ENCODE measurements around the gene TPRG1L. TPM values are rescaled to one million over a fixed set of nuclear protein-coding genes. Genes with fewer than 3 reads are reported as not detected.

Gene TPRG1L
- total RNA-seq, 1 experiment from 2014 or later: 13.7 TPM

DNA sequence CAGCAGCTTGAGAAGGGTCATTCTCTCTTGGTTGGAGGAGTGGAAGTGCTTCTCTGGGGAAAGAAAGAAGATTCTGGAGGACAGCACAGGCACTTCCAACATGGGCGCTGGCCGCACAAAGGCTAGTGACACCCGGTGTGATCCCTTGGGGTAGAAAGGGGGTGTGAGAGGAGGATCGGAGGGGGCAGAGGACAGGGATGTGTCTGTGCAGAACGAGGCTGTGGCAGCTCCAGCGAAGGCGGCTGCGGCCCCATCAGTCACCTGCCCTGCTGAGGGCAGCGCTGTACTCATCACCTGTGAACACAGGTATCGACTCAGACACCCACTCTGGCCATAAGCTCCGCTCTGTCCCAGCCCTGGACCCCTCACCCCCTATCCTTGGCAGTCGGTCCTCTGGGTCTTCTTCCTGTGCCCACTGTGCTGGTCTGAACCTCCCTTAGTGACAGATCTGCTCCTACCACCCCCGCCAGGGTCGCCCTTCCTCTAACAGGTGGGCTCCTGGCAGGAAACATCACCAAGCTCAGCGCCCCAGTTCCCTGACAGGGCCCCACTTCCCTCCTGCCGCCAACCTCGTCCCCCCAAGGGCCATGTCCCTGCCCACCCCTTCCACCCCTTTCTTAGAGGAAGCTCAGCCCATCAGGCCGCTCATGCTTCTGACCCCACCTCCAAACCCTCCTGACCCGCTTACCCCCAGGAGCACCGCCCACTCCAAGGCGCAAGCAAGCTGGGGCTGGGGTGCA, 47.6 kb downstream of the TPRG1L start:
- DNase-seq (ENCODE audit: low spot score): no peak
- Histone ChIP-seq H3K9me3 (ENCODE audit: low read depth, low read length, poor library complexity, severe bottlenecking) (no peaks in the 10 kb centered on the region), H3K27me3 (replicated peaks; ENCODE audit: insufficient read depth, low read depth, low read length, poor library complexity) (no peaks in the 10 kb centered on the region), H3K4me3 (ENCODE audit: low read depth, low read length, poor library complexity, severe bottlenecking) (no peak overlapping the region), H3K4me1 (ENCODE audit: insufficient read depth, low read length, poor library complexity, severe bottlenecking) (no peaks in the 10 kb centered on the region), H3K36me3 (ENCODE audit: insufficient read depth, low read length, poor library complexity, severe bottlenecking) (no peaks in the 10 kb centered on the region), H3K27ac (ENCODE audit: low read depth, low read length, poor library complexity, severe bottlenecking) (no peak overlapping the region)
- CTCF ChIA-PET: no interaction called here
- intact Hi-C loops (cut with micrococcal nuclease; ENCODE audit: unreplicated experiment): no loop called here
- POLR2A ChIA-PET (ENCODE audit: low non-redundant PET): no interaction called here
- BruUV-seq (replicated peaks): no TSS peak
- TF ChIP-seq, protein P1, sequence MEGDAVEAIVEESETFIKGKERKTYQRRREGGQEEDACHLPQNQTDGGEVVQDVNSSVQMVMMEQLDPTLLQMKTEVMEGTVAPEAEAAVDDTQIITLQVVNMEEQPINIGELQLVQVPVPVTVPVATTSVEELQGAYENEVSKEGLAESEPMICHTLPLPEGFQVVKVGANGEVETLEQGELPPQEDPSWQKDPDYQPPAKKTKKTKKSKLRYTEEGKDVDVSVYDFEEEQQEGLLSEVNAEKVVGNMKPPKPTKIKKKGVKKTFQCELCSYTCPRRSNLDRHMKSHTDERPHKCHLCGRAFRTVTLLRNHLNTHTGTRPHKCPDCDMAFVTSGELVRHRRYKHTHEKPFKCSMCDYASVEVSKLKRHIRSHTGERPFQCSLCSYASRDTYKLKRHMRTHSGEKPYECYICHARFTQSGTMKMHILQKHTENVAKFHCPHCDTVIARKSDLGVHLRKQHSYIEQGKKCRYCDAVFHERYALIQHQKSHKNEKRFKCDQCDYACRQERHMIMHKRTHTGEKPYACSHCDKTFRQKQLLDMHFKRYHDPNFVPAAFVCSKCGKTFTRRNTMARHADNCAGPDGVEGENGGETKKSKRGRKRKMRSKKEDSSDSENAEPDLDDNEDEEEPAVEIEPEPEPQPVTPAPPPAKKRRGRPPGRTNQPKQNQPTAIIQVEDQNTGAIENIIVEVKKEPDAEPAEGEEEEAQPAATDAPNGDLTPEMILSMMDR (conservative IDR thresholded peaks at IDR 0.05; ENCODE audit: low read depth, low read length): no peak
- TF ChIP-seq EZH2 (IDR thresholded peaks at IDR 0.05; ENCODE audit: borderline replicate concordance, low read depth, low read length, poor library complexity, severe bottlenecking): no peak

DNA sequence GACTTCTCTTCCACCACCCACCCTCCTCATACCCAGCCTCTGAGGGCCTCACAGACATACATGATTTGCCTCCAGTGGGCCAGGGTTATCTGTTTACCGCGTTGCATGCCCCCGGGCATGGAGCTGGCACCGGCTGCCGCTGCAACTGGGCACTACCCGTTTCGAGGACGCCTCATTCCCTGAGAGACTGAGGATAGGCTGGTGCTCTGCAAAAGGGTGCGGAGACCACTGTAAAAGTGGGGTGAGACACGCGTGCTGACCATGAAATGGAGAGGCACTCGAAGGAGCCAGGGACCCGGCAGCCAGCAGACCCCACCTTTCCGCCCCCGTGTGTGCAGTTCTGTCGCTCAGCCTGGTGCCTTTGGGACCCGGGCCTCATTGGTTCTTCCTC, 48.2 kb downstream of the TPRG1L start:
- no peaks in the 10 kb centered on the region for H3K27me3 ChIP-seq (replicated peaks; ENCODE audit: insufficient read depth, low read depth, low read length, poor library complexity)
- H3K27ac ChIP-seq (ENCODE audit: low read depth, low read length, poor library complexity, severe bottlenecking): no peak overlapping the region
- CTCF ChIA-PET: no interaction called here
- BruUV-seq (replicated peaks): no TSS peak
- no peak for TF ChIP-seq EZH2 (IDR thresholded peaks at IDR 0.05; ENCODE audit: borderline replicate concordance, low read depth, low read length, poor library complexity, severe bottlenecking)
- TF ChIP-seq, protein P1 (conservative IDR thresholded peaks at IDR 0.05; ENCODE audit: low read depth, low read length): no peak
- peaks cover under 1% of the 10 kb centered on the region for H3K4me1 ChIP-seq (ENCODE audit: insufficient read depth, low read length, poor library complexity, severe bottlenecking)
- POLR2A ChIA-PET (ENCODE audit: low non-redundant PET): no interaction called here
- intact Hi-C loops (cut with micrococcal nuclease; ENCODE audit: unreplicated experiment): no loop called here
- DNase-seq (ENCODE audit: low spot score): no peak
- no peaks in the 10 kb centered on the region for H3K9me3 ChIP-seq (ENCODE audit: low read depth, low read length, poor library complexity, severe bottlenecking)
- no peak overlapping the region for H3K4me3 ChIP-seq (ENCODE audit: low read depth, low read length, poor library complexity, severe bottlenecking)
- H3K36me3 ChIP-seq (ENCODE audit: insufficient read depth, low read length, poor library complexity, severe bottlenecking): no peaks in the 10 kb centered on the region

DNA sequence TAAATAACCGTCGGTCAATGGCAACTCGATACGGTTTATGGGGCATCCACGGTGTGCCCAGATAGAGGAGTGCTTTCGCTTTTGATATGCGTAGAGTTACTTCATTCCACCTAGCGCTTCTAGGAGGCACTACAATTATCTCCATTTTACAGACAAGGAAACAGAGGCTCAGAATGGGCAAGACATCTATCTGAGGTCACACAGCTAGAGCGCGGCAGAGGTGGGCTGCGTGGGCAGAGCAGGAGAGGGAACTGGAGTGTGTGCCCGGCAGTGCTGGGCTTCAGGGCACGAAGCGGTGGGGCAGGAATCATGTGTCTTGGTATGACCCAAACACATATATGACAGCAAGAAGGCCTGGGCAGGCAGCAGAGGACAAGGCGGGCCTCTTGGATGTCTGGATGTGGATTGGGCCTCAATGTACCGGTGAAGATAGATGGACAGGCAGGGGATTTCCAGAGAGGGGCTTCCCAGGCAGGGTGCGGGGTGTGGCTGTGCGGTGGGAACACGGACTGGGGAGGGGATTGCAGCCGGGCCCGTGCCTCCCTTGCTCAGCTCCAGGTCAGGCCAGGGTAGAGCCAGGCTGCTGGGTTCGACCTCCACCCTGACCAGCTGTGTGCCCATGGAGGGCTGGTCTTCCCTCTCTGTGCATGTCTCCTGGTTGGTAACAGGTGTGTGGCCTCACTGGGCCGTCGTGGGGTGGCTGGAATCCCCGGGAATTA, 48.7 kb downstream of the TPRG1L start:
- CTCF ChIA-PET: no interaction called here
- no TSS peak for BruUV-seq (replicated peaks)
- intact Hi-C loops (cut with micrococcal nuclease; ENCODE audit: unreplicated experiment): no loop called here
- DNase-seq (ENCODE audit: low spot score): no peak
- H3K27ac ChIP-seq (ENCODE audit: low read depth, low read length, poor library complexity, severe bottlenecking): no peak overlapping the region
- H3K9me3 ChIP-seq (ENCODE audit: low read depth, low read length, poor library complexity, severe bottlenecking): no peaks in the 10 kb centered on the region
- H3K36me3 ChIP-seq (ENCODE audit: insufficient read depth, low read length, poor library complexity, severe bottlenecking): no peaks in the 10 kb centered on the region
- POLR2A ChIA-PET (ENCODE audit: low non-redundant PET): no interaction called here
- peaks cover 6% of the 10 kb centered on the region for H3K4me1 ChIP-seq (ENCODE audit: insufficient read depth, low read length, poor library complexity, severe bottlenecking)
- no peaks in the 10 kb centered on the region for H3K27me3 ChIP-seq (replicated peaks; ENCODE audit: insufficient read depth, low read depth, low read length, poor library complexity)
- H3K4me3 ChIP-seq (ENCODE audit: low read depth, low read length, poor library complexity, severe bottlenecking): no peak overlapping the region
- TF ChIP-seq EZH2 (IDR thresholded peaks at IDR 0.05; ENCODE audit: borderline replicate concordance, low read depth, low read length, poor library complexity, severe bottlenecking): no peak
- TF ChIP-seq, protein P1 (conservative IDR thresholded peaks at IDR 0.05; ENCODE audit: low read depth, low read length): no peak
